RPMI7951 (cell line): Measurements from ENCODE around the gene MIER1. TPM values are rescaled to one million over a fixed set of nuclear protein-coding genes. Genes with fewer than 3 reads are reported as not detected.
A peak's percentile ranks its signal among the peaks of the same experiment; 100 is the strongest.
"Not testable (repeated sequence)": the region's sequence is repeated elsewhere in the genome, so short reads cannot be mapped to it uniquely, and the experiment has no call there.

ENCODE experiments used
- DNase-seq: peaks from one replicate; pipeline ENCODE4 v3.0.0-alpha.2; 2012; ENCODE audit warnings: low read depth
- total RNA-seq: library from RNA; depleted of rRNA; stranded (reverse); fragments of >200 nt; shearing (Covaris generic); gene quantifications from 2 replicates; pipeline ENCODE4 v1.2.3, GENCODE V29; 2014; rRNA removed

The MIER1 gene
- total RNA-seq, result 31.7 and 41.2 TPM in 2 replicates

DNA sequence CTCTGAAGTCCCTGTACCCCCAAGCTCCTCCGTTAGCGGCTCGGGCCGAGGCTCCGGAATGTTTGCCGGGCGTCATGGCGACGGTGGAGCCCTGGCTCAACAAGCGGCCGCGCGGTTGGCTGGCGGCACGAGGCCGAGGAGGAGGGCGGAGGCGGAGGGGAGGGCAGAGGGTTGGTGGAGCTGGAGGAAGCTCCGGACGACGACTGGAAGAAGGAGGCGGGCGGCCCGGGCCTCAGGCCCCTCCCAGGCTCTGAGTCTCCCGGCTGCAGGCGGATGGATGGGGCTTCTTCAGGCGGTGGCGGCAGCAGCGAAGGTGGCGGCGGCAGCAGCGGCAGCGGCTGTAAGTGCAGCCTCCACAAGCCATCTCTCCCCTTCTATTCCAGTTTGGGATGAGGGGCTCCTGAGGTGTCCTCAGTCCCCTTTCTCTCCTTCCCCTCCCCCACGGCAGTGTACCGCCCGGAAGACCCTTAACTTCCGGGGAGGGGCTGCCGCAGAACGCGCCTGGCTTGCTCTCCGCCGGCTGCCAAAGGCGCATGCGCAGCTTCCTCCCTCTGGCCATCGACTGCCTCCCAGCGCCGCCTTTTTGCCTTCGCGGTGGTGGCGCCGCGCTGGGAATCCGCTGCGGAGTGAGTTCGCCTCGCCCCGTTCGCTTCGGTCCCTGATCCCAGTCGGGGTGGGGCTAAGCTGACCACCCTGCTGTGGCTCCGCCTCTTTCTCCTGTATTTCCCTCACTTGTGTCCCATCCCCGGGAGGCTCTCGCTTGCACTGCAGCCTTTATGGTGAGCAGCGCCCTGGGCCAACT, at the start of gene MIER1, which contains the start of gene DNAI4:
Gene MIER1, plus strand, starts transcription at position 235 of the 802 bp plus-strand sequence. Its CDS starts 39 bp downstream, at position 274.
Gene DNAI4, minus strand, starts transcription at position 101 of the 802 bp plus-strand sequence. Its CDS starts 25 bp downstream, at position 76.
- DNase-seq, result peak; percentile 98

- DNase-seq, result no peak
Observed at GRCh38 chr1:66876664-66877063, 48.1 kb upstream of the MIER1 start.

- DNase-seq, result no peak
Observed at GRCh38 chr1:66889030-66889429, 35.8 kb upstream of the MIER1 start.

DNA sequence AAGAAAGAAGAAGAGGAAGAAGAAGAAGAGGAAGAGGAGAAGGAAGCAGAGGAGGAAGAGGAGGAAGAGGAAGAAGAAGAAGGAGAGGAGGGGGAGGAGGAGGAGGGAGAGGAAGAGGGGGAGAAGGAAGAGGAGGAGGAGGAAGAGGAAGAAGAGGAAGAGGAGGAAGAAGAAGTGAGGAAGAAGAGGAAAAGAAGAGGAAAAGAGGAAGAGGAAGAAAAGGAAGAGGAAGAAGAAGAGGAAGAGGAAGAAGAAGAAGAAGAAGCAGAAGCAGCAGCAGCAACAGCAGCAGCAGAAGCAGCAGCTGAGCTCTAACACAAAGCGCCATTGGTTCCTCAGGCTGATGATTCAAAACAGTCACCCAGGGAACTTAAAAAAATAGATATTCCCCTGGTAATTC, 34.2 kb upstream of the MIER1 start:
- no peak for DNase-seq

- no peak for DNase-seq
Observed at GRCh38 chr1:66893712-66894111, 31.1 kb upstream of the MIER1 start.

DNA sequence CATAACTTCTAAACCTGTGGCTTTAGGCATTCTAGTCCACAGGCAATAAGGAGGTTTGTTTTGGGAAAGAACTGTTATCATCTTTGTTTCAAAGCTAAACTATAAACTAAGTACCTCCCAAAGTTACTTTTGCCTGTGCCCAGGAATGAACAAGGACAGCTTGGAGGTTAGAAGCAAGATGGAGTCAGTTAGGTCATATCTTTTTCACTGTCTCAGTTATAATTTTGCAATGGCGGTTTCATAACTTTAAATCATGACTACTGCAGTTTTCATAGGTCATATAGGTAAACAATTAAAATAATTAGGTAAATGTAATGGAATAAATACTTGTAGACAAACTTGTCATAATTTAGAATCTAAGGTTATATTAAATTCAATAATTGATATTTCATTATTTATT, 9.6 kb upstream of the MIER1 start:
- DNase-seq, result not testable (repeated sequence)

DNA sequence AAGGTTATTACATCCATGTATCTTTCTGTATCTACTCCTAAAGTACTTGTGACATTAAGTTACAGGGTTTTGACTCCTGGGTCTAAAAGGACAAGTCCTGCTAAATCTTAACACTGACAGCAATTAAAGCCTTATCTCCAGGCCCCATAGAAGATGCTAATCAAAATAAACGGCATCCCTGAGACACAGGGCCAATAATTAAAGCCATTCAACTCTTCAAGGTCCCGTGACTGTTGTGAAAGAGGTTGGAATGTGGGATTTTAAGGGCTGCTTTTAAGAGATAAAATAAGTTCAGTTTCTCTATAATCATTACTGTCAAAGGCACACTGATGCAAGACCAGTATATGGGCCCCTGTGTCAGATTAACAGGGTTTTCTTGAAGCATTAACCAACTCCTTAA, 8.5 kb upstream of the MIER1 start:
- DNase-seq, result no peak

DNA sequence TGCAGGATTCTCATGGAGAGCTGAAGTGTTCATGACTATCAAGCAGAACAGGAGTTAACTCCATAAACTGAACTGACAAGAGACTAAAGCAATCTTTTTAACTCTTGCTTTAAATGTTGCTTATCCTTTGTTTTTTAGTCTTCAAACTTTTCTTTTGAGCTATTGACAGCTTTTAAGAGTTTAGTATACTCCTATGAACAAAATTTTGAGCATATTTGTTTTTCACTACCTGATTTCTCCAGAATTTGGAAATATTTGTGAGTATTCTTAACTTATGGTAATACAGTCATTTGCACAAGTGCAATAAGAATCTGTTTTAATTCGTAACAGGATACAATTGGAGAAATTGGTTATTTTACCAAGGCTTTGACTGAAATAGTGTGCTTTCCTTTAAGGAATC, 7.3 kb upstream of the MIER1 start:
- no peak for DNase-seq

- DNase-seq, result no peak
Observed at GRCh38 chr1:66919063-66919462, 5.7 kb upstream of the MIER1 start.

GRCh38 chr1:66919828-66920227, 5.0 kb upstream of the MIER1 start:
- DNase-seq, result no peak

DNA sequence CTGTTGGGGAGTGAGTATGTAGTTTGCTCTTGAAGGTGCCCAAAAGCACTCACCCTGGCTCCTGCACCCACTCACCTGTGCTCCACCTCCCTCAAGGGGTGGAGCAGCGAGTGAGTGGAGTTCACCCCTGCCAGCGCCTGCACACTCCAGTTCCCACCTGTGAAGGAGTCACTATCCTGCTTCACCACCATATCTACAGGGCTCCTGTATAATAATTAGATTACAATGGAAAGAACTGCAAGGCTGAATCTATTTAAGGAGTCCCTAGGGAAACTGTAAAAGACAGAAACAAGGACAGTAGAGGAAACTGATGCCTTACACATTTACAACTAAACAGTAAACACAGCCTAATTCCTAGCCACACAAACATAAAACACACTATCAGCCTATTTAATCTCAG, 4.2 kb upstream of the MIER1 start:
- DNase-seq, result no peak

GRCh38 chr1:66925558-66925910, 744 bp downstream of the MIER1 start:
- no peak for DNase-seq

GRCh38 chr1:66925944-66926343, 1.2 kb downstream of the MIER1 start:
- peak; percentile 54 for DNase-seq

DNA sequence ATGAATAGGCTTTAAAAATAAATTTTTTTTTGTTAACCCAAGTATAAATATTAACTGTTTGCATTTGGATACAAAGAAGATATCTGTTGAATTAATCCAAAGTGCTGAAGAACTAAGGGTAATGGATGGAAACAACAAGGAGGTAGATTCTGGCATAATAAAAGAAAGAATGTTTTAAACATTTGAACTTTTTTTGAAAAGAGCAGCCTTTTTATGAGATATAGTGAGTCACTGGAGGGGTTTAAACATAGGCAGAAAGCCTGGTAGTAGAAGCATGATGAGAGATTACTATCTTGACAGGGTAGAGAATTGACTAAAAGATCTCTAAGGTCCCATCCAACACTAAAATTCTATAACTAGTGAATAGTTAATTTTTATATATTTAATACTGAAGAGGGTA, 2.7 kb downstream of the MIER1 start:
- DNase-seq, result no peak

DNA sequence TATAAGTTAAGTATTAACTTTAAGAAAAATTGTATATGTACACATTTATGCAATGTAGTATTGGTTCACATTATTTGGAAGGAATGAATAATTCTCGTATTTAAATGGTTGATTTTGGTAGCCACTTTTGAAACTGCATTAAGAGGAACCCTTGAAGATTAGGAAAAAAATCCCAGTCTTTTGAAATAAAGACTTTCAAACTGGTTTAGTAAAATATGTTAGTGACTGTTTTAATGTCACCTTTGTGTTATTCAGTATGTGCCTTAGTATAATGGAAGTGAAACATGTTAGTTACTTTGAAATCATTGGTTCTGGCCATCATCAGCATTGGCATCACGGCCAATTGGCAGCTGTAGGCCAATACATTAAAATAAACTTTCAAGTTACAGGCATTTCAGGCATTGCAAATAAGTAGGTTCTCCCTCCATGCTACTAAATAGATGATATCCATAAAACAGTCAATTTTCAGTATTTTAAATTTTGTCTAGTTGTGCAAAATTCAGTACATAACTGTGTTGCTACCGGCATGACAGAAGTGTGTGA, 4.4 kb downstream of the MIER1 start:
- DNase-seq, result no peak

GRCh38 chr1:66929691-66929998, 4.9 kb downstream of the MIER1 start:
- DNase-seq, result no peak

DNA sequence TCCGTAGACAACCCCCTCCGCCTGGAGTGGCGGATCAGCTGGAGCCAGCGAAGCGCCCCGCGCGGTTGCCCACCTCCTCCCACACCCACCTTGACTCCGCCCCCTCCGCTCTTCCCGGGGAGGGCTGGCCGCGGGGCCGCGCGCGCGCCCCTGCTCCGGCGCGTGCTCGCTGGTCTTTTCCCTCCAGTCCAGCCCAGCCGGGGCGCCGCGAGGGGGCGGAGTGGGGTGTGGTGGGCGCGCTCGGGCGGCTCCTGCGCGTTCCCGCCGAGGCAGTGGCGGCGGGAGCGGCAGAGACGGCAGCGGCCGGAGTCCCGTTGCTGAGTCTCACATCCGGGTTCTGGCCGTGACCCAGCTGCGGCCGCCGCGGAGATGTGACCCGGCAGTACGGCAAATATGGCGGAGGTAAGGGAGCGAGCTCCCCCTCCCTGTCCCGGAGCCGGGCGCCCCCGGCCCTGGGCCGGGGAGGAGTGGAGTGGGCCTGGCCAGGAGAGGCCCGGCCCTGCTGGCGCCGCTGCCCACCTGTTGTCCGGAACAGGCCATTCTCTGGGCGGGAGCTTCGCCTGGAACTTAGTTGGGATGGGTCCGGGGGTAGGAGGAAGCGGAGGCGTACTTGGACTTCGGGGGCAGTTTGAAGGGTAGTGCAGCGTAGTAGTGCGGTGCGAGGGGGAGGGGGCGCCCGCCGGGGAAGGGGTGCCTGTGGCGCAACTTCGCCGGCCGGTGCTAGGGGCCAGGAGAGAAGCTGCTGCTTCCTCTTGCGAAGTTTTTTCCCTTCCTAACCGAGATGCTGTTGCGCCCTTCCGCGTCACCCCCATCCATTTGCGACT, 5.4 kb downstream of the MIER1 start:
- DNase-seq, result peak; percentile 93

GRCh38 chr1:66930823-66931174, 6.0 kb downstream of the MIER1 start:
- no peak for DNase-seq

DNA sequence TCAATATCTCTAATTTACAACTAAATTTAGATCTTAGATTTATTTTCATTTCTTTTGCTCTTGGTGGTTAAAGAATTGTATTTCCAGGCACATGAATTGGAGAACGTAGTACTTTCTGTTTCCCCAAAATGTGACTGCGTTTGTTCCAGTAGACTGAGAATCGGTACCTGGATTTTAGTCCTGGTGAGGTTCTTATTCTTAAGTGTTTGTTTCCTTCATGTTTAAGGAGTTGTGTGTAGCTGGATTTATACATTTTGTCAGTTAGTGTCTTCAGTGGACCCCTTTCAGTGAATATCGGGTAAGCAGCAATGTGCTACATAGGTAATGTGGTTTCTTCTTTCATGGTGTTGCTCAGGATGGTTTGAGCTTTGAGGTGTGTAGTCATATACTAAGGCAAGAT, 6.8 kb downstream of the MIER1 start:
- no peak for DNase-seq

DNA sequence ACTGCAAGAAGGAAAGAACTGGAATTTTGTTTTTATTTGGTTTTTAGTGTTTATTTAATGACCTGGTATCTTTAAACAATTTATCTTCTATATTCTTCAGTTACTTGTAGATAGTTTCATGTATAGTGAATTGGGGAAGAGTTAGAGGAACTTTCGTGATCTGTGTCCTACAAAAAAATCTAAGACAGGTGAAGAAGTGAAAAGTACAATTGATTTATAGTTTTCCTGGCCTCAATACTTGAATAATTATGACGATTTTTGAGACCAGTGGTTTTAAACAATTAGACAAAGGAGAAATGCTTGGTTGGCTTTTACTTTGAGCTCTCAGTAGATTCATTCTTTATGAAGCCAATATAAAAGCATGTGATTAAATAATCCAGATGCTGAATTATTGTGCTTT, 7.5 kb downstream of the MIER1 start:
- DNase-seq, result no peak

- DNase-seq, result no peak
Observed at GRCh38 chr1:66933887-66934700, 9.3 kb downstream of the MIER1 start.
